HG03196 (cell line): ENCODE results near the gene PARN.

ENCODE experiments used
- ATAC-seq: cut with Tn5 transposase; IDR thresholded peaks from one replicate; pipeline ENCODE4 v1.9.1; 2021; ENCODE audit not compliant: unreplicated experiment

The PARN gene

GRCh38 chr16:14476183-14476582 is 153.9 kb downstream of the PARN start:
- no peak for ATAC-seq

DNA sequence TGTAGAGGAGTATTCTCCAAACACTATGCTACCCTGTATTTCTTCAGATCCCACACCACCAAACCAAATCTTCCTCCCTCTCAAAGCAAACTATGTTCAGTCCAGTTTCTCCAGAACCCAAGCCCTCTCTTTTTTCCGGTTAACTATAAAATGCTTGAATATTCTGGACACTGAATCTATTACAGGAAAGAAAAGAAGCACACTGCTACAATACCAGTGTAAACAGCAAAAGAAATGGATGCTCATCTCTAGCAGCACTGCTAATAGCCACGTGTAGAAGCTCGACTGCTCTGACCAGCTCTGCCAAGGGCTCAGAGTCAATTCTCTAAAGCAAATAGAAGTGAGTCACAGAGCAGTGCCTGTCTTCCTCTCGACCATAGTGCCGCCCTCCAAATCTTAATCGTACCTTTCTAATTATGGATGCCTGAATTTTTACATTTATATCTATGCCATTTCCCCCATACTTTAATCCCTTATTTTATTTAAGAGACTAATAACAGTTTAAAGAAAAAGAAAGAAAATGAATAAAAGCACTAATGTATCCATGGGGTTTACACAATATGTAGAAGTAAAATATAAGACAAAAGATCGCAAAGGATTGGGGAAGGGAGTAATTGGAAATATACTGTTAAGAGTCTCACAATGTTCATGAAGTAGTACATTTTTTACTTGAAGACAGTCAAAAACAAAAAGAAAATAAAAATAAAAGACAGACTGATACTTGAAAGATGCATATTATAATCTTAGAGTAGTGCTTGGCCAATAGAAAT is 154.5 kb downstream of the PARN start:
- ATAC-seq, result no peak

DNA sequence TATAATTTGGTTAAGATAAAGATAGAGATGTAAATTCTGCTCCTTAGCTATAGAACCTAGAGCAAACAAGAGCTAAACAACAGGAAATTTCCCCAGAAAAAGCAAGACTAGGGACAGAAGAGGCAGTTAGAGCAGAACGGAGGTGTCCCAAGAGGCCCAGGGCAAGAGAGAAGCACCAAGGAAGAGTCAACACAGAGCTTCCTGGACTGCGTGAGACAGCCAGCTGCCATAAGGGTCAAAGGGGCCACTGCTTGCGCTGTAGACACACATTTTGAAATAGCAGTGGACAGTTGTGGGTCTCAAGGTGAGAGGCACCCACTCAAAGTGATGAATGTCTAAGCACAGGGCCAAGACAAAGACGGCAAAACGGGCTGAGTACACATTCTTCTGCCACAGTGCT is 156.6 kb downstream of the PARN start:
- no peak for ATAC-seq

GRCh38 chr16:14472357-14472756 is 157.7 kb downstream of the PARN start:
- ATAC-seq, result no peak

DNA sequence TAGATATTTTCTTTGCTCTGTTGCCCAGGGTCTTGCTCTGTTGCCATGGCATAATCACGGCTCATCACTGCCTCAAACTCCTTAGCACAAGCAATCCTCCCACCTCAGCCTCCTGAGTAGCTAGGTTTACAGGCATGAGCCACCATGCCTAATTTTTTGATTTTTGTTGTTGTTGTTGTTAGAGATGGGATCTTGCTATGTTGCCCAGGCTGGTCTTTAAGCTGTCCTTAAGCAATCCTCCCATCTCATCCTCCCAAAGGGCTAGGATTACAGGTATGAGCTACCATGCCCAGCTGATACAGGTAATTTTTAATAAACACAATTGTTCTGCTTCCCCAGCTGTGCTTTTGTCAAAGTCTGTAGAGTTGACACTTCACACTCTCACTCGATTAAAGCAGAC is 159.3 kb downstream of the PARN start:
- no peak for ATAC-seq

- no peak for ATAC-seq
Observed at GRCh38 chr16:14465799-14466198, 164.3 kb downstream of the PARN start.

DNA sequence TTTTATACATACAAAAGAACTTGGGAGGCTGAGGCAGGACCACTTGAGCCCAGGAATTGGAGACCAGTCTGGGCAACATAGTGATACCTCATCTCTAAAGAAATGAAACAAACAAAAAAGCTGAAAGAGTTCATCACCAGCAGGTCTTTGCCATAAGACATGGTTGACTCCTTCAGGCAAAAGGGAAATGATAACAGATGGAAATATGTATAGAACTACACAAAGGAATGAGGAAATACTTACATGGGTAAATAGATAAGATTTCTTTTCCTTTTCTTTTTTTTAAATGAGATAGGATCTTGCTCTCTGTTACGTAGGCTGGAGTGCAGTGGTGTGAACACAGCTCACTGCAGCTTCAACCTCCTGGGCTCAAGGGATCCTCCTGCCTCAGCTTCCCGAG is 165.3 kb downstream of the PARN start:
- no peak for ATAC-seq

GRCh38 chr16:14464192-14464591 is 165.9 kb downstream of the PARN start:
- ATAC-seq, result no peak

DNA sequence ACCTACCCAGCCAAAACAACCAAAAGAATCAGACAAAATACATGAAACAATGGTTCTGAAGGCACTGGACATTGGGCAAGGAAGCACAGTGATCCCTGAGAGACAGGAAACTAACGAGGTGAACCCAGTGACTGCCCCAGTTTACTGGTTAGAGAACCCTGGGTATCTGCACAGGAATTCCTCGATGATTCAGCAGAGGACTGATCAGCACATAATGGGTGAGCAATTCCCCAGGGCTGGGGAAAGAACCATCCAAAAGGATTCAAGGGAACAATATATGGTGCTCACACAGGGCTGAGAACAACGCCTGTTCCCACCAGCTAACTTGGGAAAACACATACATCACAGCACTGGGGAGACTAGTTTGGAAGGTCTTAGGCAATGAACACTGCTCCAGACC is 167.2 kb downstream of the PARN start:
- ATAC-seq, result no peak

DNA sequence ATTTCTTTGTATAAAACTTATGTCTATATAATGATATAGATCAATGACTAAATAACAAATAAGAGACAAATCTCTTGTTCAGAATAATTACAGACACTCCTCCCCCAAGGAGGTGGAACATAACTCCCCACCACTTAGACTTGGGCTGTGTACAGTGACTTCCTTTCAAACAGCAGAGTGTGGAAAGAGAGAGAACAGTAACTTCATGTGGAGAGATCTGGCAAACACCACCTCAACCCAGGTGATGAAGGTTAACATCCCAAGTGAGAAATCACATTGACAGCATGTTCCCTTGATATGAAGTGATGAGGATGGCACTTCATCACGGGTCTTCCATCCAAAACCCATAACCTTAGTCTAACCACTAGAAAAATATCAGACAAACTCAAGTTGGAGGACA is 169.3 kb downstream of the PARN start:
- ATAC-seq, result no peak

DNA sequence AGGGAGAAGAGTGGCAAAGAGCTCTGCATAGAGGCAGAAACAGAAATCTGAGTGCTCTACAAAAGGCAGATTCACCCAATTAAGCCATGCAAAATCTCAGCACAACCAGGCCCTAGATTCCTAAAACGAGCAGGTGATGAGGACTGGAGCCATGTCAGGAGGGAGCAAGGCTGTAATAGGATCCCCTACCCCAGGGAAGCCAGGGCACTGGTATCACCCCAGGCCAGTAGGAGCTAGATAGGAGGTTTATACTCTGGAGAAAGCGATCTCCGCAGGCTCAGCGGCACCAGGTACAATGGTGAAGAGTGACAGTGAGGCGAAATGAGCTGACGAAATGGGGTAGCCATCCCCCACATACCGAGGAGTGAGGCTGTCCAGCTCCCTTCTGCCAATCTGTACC is 171.5 kb downstream of the PARN start:
- ATAC-seq, result no peak

GRCh38 chr16:14456793-14457481 is 173.1 kb downstream of the PARN start:
- no peak for ATAC-seq

- ATAC-seq, result no peak
Observed at GRCh38 chr16:14455573-14455972, 174.5 kb downstream of the PARN start.

GRCh38 chr16:14454391-14454790 is 175.7 kb downstream of the PARN start:
- ATAC-seq, result no peak

DNA sequence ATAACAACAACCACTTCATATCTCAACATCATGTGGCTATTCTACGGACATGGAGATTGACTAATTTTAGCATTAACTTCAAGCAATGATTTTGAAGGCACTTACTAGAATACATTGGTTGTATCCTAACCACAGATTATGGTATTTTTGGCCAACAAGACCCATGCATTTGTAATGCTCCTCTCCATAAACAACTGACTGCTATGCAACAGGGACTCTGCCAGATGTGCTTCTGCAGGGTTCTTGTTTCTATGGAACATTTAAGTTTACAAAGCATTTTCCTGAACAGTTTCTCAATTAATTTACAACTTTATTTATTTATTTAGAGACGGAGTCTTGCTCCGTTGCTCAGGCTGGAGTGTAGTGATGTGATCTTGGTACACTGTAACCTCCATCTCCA is 178.0 kb downstream of the PARN start:
- ATAC-seq, result no peak

- ATAC-seq, result no peak
Observed at GRCh38 chr16:14450846-14451245, 179.2 kb downstream of the PARN start.

DNA sequence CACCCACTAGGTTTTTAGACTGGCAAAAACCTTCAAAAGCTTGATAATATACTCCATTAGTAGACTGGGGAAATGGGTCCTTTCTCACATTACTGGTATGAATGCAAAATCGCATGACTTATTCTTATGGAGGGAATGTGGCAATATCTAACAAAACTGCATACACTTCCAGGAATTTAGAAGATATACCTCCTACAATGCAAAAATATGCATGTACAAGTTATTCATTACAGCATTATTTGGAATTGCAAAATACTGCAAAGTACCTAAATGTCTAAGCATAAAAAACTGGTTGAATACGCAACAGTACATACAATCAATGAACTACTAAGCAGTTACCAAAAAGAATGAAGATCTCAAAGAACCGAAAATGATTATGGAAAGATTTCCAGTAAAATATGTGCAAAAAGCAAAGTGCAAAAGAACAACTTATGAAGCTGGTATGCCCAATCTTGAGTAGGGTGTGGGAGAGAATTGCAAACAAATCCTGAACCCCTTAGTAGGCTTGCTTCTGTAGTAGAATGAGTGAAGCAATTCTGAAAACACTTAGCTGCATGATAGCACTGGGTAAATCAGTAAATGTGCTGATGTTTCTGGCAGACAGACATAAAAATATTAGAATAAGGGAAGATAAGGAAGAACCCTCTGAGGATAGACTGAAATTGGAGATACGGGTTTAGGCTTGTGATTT is 180.1 kb downstream of the PARN start:
- ATAC-seq, result no peak

- ATAC-seq, result no peak
Observed at GRCh38 chr16:14449334-14449733, 180.7 kb downstream of the PARN start.

GRCh38 chr16:14448879-14449278 is 181.2 kb downstream of the PARN start:
- ATAC-seq, result no peak

DNA sequence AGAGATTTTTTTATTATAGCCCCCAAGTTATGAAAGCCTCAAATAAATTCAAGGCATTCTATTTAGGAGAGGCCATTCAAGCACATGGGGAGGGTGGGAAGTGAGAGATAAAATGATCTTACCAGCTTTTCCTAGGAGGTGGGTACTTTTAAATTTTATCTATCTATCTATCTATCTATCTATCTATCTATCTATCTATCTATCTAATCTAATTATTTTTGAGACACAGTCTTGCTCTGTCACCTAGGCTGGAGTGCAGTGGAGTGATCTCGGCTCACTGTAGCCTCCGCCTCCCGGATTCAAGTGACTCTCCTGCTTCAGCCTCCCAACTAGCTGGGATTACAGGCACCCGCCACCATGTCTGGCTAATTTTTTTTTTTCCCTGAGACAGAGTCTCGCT is 182.3 kb downstream of the PARN start:
- ATAC-seq, result no peak

DNA sequence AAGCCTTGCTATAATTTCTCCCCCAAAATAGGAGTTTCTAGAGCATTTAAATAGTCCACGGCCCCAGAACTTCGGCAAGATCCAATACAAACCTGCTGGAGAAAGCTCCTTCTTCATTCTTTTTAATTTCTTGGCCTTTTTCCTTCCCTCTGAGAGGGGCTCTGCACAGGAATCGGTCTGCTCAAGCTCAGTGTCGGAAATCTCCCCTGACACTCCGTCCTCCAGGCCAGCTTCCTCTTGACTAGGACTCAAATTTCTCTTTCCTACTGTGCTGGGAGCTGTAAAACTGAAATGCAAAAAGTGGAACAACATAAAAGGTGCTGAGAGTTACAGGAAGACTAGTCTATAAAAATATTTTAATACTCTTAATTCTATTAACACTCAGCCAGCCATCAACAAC is 183.3 kb downstream of the PARN start:
- no peak for ATAC-seq
